SU-DHL-6 (cell line): Measurements from ENCODE around the gene TMEM115.
A peak's percentile ranks its signal among the peaks of the same experiment; 100 is the strongest.

Source experiments
- H2AFZ ChIP-seq: fragments of 200-600 bp; sonication (generic); 2 replicates; pipeline ENCODE4 v1.6.1; 2014; ENCODE audit warnings: low read depth, mild to moderate bottlenecking, moderate library complexity, mixed read lengths, antibody characterized with exemption, low read length; ENCODE audit not compliant: severe bottlenecking
- H3F3A ChIP-seq: fragments of 200-600 bp; shearing (Covaris generic); 2 replicates; pipeline ENCODE4 v1.6.0; 2016; ENCODE audit warnings: antibody characterized with exemption, mild to moderate bottlenecking; ENCODE audit not compliant: insufficient read depth
- H3K27ac ChIP-seq: fragments of 200-600 bp; sonication (generic); 2 replicates; pipeline ENCODE4 v1.5.1; 2016; ENCODE audit warnings: low read depth, mild to moderate bottlenecking, low read length, moderate library complexity, mixed read lengths
- H3K27me3 ChIP-seq: fragments of 200-600 bp; sonication (generic), shearing (Covaris generic); 2 replicates; pipeline ENCODE4 v1.6.0; 2014; ENCODE audit warnings: mild to moderate bottlenecking, low read length
- H3K36me3 ChIP-seq: fragments of 200-600 bp; sonication (generic); 2 replicates; pipeline ENCODE4 v1.6.1; 2014; ENCODE audit warnings: mild to moderate bottlenecking, low read length, mixed read lengths
- H3K4me2 ChIP-seq: fragments of 300-600, 200-600 bp; shearing (Covaris generic), sonication (generic); 2 replicates; pipeline ENCODE4 v1.6.0; 2014; ENCODE audit warnings: low read length, low read depth, mild to moderate bottlenecking; ENCODE audit not compliant: poor library complexity, severe bottlenecking
- H3K4me3 ChIP-seq: fragments of 200-600 bp; sonication (generic); 2 replicates; pipeline ENCODE4 v1.5.1; 2014; ENCODE audit warnings: antibody characterized with exemption, low read length, mild to moderate bottlenecking, mixed read lengths; ENCODE audit not compliant: insufficient read depth, poor library complexity, severe bottlenecking
- H3K79me2 ChIP-seq: fragments of 200-600 bp; sonication (generic); 2 replicates; pipeline ENCODE4 v1.6.1; 2014; ENCODE audit warnings: mild to moderate bottlenecking, low read length, moderate library complexity; ENCODE audit not compliant: insufficient read depth
- H3K9ac ChIP-seq: fragments of 200-600 bp; sonication (generic); 2 replicates; pipeline ENCODE4 v1.7.0; 2014; ENCODE audit warnings: mild to moderate bottlenecking, low read length
- H3K9me2 ChIP-seq: fragments of 200-600 bp; sonication (generic); replicated peaks from 2 replicates; pipeline ENCODE4 v1.6.1; 2014; ENCODE audit warnings: low read length; ENCODE audit not compliant: insufficient read depth
- H3K9me3 ChIP-seq: fragments of 200-600 bp; sonication (generic); 2 replicates; pipeline ENCODE4 v1.6.1; 2014; ENCODE audit warnings: low read length, mixed read lengths; ENCODE audit not compliant: insufficient read depth
- H4K20me1 ChIP-seq: fragments of 200-600 bp; sonication (generic); 2 replicates; pipeline ENCODE4 v1.6.1; 2014; ENCODE audit warnings: low read depth, mild to moderate bottlenecking, antibody characterized with exemption, low read length, moderate library complexity, mixed read lengths
- EZH2phosphoT487 ChIP-seq: fragments of 200-600 bp; sonication (generic), shearing (Covaris generic); conservative IDR thresholded peaks from 2 replicates; pipeline ENCODE4 v1.6.1; 2018; ENCODE audit warnings: mild to moderate bottlenecking, antibody characterized with exemption, low read length, moderate library complexity, mixed read lengths
- TF ChIP-seq, protein P1 (sequence below): fragments of 200-600 bp; sonication (generic); IDR thresholded peaks from one replicate; pipeline ENCODE4 v1.5.1; 2017; ENCODE audit warnings: antibody characterized with exemption, mild to moderate bottlenecking, low read length, moderate library complexity; ENCODE audit not compliant: insufficient read depth, poor library complexity, severe bottlenecking

The TMEM115 gene

DNA sequence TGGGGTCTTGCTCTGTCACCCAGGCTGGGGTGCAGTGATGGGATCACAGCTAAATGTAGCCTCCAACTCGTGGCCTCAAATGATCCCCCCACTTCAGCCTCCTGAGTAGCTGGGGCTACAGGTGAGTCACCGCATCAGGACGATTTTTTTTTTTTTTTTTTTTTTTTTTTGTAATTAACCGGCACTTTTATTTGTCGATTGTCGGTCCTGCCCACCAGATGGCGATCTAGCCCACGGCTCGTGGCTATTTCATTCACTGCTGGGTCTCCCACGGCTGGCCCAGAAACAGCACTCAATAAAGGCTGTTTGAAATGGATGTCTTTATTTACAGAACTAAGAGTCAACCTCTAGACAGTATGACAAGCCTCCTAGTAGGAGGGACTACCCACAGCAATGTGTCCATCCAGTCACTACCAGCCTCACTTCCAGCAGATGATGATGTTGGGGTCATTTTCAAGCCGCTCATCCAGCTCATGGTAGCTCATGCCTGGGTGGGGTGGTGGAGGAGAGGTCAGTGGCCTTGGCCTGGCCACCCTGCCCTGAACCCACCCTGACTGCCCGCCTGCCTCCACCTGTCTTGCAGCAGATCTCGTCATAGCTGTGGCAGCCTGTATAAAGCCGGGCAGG lies 12.0 kb downstream of the TMEM115 start:
- Histone ChIP-seq H4K20me1 (no peaks in the 10 kb centered on the region), H3K9me3 (no peaks in the 10 kb centered on the region), H3K4me2 (no peak overlapping the region), H3K4me3 (no peak overlapping the region), H3K9me2 (no peaks in the 10 kb centered on the region), H3K79me2 (peaks cover 16% of the 10 kb centered on the region), H3K27me3 (no peaks in the 10 kb centered on the region), H2AFZ (no peak overlapping the region), H3F3A (no peaks in the 10 kb centered on the region), H3K9ac (no peak overlapping the region), H3K36me3 (no peaks in the 10 kb centered on the region), H3K27ac (no peak overlapping the region)
- TF ChIP-seq, protein P1, sequence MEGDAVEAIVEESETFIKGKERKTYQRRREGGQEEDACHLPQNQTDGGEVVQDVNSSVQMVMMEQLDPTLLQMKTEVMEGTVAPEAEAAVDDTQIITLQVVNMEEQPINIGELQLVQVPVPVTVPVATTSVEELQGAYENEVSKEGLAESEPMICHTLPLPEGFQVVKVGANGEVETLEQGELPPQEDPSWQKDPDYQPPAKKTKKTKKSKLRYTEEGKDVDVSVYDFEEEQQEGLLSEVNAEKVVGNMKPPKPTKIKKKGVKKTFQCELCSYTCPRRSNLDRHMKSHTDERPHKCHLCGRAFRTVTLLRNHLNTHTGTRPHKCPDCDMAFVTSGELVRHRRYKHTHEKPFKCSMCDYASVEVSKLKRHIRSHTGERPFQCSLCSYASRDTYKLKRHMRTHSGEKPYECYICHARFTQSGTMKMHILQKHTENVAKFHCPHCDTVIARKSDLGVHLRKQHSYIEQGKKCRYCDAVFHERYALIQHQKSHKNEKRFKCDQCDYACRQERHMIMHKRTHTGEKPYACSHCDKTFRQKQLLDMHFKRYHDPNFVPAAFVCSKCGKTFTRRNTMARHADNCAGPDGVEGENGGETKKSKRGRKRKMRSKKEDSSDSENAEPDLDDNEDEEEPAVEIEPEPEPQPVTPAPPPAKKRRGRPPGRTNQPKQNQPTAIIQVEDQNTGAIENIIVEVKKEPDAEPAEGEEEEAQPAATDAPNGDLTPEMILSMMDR, result peak; percentile 63
- no peak for TF ChIP-seq EZH2phosphoT487

DNA sequence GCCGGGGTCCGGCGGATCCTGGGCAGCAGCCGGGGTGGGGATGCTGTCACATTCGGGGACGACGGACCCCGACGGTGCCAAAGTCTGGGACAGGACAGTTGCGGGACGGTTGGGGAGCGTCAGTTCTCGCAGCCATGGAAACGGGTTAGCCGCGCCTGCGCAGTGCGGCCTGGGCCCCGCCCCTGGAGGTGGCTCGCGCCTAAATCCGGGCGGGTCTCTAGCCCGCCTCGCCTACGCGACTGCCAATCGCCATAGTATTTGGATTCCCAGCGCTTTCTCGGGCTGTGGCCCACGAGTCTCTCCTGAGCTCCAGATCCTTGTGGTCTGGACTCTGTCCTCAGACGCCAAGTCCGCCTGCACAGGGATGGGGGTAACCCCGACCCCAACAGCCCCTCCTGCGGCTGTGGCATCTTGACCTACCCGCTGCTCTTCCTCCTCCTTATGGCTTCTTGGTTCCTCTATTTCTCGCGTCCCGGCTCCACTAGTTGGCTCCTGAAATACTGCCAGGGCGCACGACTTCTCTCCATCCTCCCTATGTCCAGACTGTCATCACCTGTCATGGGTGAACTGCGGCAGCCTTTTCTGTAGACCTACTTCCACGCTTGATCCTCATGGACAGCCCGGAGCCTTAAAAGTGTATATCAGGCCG lies 13.6 kb downstream of the TMEM115 start, which contains the start of gene ZMYND10:
ZMYND10 (minus strand) TSS at position 147 of the 649 bp plus-strand sequence. CDS start 153 bp downstream, outside the sequence.
- Histone ChIP-seq H3F3A (no peaks in the 10 kb centered on the region), H3K4me3 (no peak within 1 kb of the TSS), H3K9me3 (no peaks in the 10 kb centered on the region), H3K9ac (peak within 1 kb of the TSS; percentile 45; the same call in 1 of the 2 replicates), H3K27me3 (no peaks in the 10 kb centered on the region), H3K36me3 (no peaks in the 10 kb centered on the region), H4K20me1 (no peaks in the 10 kb centered on the region), H3K9me2 (no peaks in the 10 kb centered on the region), H3K79me2 (peaks cover 11% of the 10 kb centered on the region; the same call in 1 of the 2 replicates), H2AFZ (no peak within 1 kb of the TSS), H3K4me2 (peak within 1 kb of the TSS; percentile 48), H3K27ac (no peak within 1 kb of the TSS)
- no peak for TF ChIP-seq EZH2phosphoT487
- TF ChIP-seq, protein P1, result no peak

DNA sequence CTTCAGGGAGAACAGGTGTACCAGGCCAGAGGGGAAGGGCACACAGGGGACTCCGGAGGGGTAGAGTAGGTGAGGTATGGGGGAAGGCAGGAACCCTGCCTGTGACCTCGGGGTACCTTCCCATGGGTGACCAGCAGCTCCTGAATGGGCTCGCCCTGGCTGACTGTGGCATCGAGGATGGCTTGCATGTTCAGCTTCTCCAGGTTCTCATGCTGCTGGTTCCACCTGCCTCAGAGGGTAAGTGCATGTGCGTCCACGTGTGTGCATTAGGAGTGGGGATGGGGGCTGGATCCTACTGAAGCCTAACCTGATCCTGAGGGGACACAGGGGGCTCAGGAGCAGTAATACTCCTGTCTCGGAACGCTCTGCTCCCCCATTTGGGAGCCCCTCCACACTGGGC lies 14.3 kb downstream of the TMEM115 start:
- Histone ChIP-seq H3K27me3 (no peaks in the 10 kb centered on the region), H3K4me3 (no peak overlapping the region), H3K79me2 (peaks cover 7% of the 10 kb centered on the region; the same call in 1 of the 2 replicates), H3K36me3 (no peaks in the 10 kb centered on the region), H3K9me2 (no peaks in the 10 kb centered on the region), H3K9me3 (no peaks in the 10 kb centered on the region), H3F3A (no peaks in the 10 kb centered on the region), H2AFZ (no peak overlapping the region), H3K27ac (no peak overlapping the region), H3K9ac (0 out of 2 replicates have a peak overlapping the region, but pooled peaks have one; percentile 45), H4K20me1 (no peaks in the 10 kb centered on the region), H3K4me2 (peak overlapping the region; percentile 48)
- TF ChIP-seq EZH2phosphoT487, result no peak
- TF ChIP-seq, protein P1, result no peak
